Ascending aorta (tissue), 2 donors: ENCODE results near the gene PLEKHD1. TPM values are rescaled to one million over a fixed set of nuclear protein-coding genes. Genes with fewer than 3 reads are reported as not detected.

ENCODE experiments used
- DNase-seq, 2 donors: peaks; one replicate each; pipeline ENCODE4 v3.0.0-alpha.2; 2019; ENCODE audit warnings: low spot score in 2 of 2
- H3K27ac ChIP-seq, 2 donors: fragments of 200-600 bp; sonication (generic); one replicate each; pipeline ENCODE4 v1.5.1; 2016 to 2017; ENCODE audit warnings: mild to moderate bottlenecking in 1 of 2
- H3K27me3 ChIP-seq: fragments of 200-600 bp; sonication (generic); one replicate; pipeline ENCODE4 v1.5.1; 2017
- H3K36me3 ChIP-seq, 2 donors: fragments of 200-600 bp; sonication (generic); one replicate each; pipeline ENCODE4 v1.5.1; 2016
- H3K4me1 ChIP-seq, 2 donors: fragments of 200-600 bp; sonication (generic); one replicate each; pipeline ENCODE4 v1.5.1; 2016 to 2017; ENCODE audit warnings: mild to moderate bottlenecking in 1 of 2
- H3K4me3 ChIP-seq, 2 donors: fragments of 200-600 bp; sonication (generic); one replicate each; pipeline ENCODE4 v1.5.1; 2016 to 2017; ENCODE audit warnings: mild to moderate bottlenecking in 1 of 2
- H3K9me3 ChIP-seq, 2 donors: fragments of 200-600 bp; sonication (generic); one replicate each; pipeline ENCODE4 v1.5.1; 2016
- CTCF ChIP-seq, 3 experiments: fragments of 200-600 bp in 2 of 3; fragments of 450-650 bp in 1 of 3; sonication (generic) in 2 of 3; IDR thresholded peaks; one replicate each; pipeline ENCODE4 v1.5.1; 2016 to 2019; ENCODE audit warnings: antibody characterized with exemption in 3 of 3, mild to moderate bottlenecking in 1 of 3, moderate library complexity in 1 of 3
- intact Hi-C: fragments of 100-400 bp; cut with DNase I; formaldehyde crosslinking; loops from one replicate; pipeline ENCODE4 v1.15.1; 2023
- total RNA-seq: library from RNA; depleted of rRNA; stranded (reverse); fragments of >200 nt; gene quantifications from one replicate; pipeline ENCODE4 v1.1.0, GENCODE V29; 2016

PLEKHD1 gene
- total RNA-seq, 1 donor from 2014 or later: not detected

DNA sequence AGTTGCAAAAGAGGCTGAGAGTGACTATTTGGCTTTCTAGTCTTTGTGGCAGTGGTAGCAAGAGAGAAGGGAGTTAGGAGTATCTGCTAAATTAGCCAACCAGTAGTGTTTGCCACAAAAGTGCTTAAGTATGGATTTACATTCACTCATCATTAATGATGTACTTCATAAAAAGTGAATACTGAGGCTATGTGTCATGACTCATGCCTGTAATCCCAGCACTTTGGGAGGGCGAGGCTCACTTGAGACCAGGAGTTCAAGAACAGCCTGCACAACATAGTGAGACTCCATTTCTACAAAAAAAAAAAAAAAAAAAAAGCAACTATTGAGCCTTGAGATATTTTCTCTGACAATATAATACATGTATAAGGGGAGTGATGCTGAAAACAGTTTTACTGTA lies 53.4 kb downstream of the PLEKHD1 start:
- DNase-seq: no peak
- intact Hi-C loops: no loop called here
- TF ChIP-seq CTCF (IDR thresholded peaks at IDR 0.05): no peak
- H3K36me3 ChIP-seq: no peaks in the 10 kb centered on the region
- H3K4me1 ChIP-seq: no peaks in the 10 kb centered on the region
- no peak overlapping the region for H3K4me3 ChIP-seq
- no peaks in the 10 kb centered on the region for H3K9me3 ChIP-seq
- no peak overlapping the region for H3K27ac ChIP-seq
- no peaks in the 10 kb centered on the region for H3K27me3 ChIP-seq

- H3K4me1 ChIP-seq: no peaks in the 10 kb centered on the region
- intact Hi-C loops: no loop called here
- no peaks in the 10 kb centered on the region for H3K9me3 ChIP-seq
- TF ChIP-seq CTCF (IDR thresholded peaks at IDR 0.05): no peak
- H3K4me3 ChIP-seq: no peak overlapping the region
- no peaks in the 10 kb centered on the region for H3K27me3 ChIP-seq
- no peak overlapping the region for H3K27ac ChIP-seq
- no peaks in the 10 kb centered on the region for H3K36me3 ChIP-seq
- DNase-seq: no peak
These were observed 54.2 kb downstream of the PLEKHD1 start for GRCh38 chr14:69538766-69539165.

DNA sequence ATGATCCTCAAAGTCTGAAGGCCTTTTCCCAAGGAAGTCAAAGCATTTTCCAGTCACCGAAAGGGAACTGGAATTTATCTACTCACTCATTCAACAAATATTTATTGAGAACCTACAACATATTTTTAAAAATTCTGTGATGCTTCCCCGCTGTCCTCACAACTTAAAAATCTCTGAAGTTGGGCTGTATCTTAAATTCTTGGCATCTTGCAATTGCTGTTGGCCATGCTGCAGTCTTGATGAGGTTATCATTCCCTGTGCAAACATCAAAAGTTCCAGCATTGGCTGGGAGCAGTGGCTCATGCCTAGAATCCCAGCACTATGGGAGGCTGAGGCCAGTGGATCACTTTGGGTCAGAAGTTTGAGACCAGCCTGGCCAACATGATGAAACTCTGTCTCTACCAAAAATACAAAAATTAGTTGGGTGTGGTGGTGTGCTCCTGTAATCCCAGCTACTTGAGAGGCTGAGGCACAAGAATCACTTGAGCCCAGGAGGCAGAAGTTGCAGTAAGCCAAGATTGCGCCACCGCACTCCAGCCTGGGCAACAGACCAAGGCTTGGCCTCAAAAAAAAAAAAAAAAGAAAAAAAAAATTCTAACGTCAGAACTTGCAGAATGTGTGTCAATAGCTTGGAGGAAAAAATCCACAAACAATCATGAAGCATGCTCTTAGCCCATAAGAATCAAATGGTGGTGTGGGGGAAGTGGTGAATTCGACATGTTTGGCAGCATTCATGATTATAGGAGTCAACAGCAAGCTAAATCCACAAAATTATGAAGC lies 55.3 kb downstream of the PLEKHD1 start:
- Histone ChIP-seq H3K36me3 (no peaks in the 10 kb centered on the region), H3K4me1 (no peaks in the 10 kb centered on the region), H3K4me3 (no peak overlapping the region), H3K27ac (no peak overlapping the region), H3K27me3 (no peaks in the 10 kb centered on the region), H3K9me3 (no peaks in the 10 kb centered on the region)
- no peak for DNase-seq
- intact Hi-C loops: no loop called here
- no peak for TF ChIP-seq CTCF (IDR thresholded peaks at IDR 0.05)

- Histone ChIP-seq H3K9me3 (no peaks in the 10 kb centered on the region), H3K27ac (no peak overlapping the region), H3K27me3 (no peaks in the 10 kb centered on the region), H3K36me3 (no peaks in the 10 kb centered on the region), H3K4me1 (no peaks in the 10 kb centered on the region), H3K4me3 (no peak overlapping the region)
- intact Hi-C loops: no loop called here
- no peak for TF ChIP-seq CTCF (IDR thresholded peaks at IDR 0.05)
- no peak for DNase-seq
These were observed 56.3 kb downstream of the PLEKHD1 start for GRCh38 chr14:69540654-69541335.

- no peak for DNase-seq
- intact Hi-C loops: no loop called here
These were observed 57.8 kb downstream of the PLEKHD1 start for GRCh38 chr14:69542311-69542710.

More at GRCh38 chr14:69542311-69542710, 57.8 kb downstream of the PLEKHD1 start:
- Histone ChIP-seq H3K9me3 (no peaks in the 10 kb centered on the region), H3K36me3 (no peaks in the 10 kb centered on the region), H3K27ac (no peak overlapping the region), H3K4me1 (no peaks in the 10 kb centered on the region), H3K4me3 (no peak overlapping the region), H3K27me3 (no peaks in the 10 kb centered on the region)
- no peak for TF ChIP-seq CTCF (IDR thresholded peaks at IDR 0.05)
